C4-2B (cell line): ENCODE measurements around the gene PIK3R5.

Experiments
- CTCF ChIP-seq: fragments of 450-650 bp; conservative IDR thresholded peaks from 2 replicates; pipeline ENCODE4 v1.5.1; 2017; ENCODE audit warnings: mild to moderate bottlenecking
- ZFX ChIP-seq: fragments of 450-650 bp; IDR thresholded peaks from 2 replicates; pipeline ENCODE4 v1.6.1; 2017

- no peak for TF ChIP-seq CTCF
- TF ChIP-seq ZFX: no peak
Measured at GRCh38 chr17:8859027-8859803, 106.3 kb downstream of the PIK3R5 start.
